HG02571 (cell line): ENCODE data around the gene LIPE.

Experiments
- ATAC-seq: cut with Tn5 transposase; IDR thresholded peaks from one replicate; pipeline ENCODE4 v1.9.1; 2021; ENCODE audit warnings: mild to moderate bottlenecking, moderate library complexity; ENCODE audit not compliant: unreplicated experiment

The LIPE gene

GRCh38 chr19:42386974-42387707, 40.0 kb downstream of the LIPE start:
- ATAC-seq, result no peak

- ATAC-seq, result no peak
Measured at GRCh38 chr19:42380155-42380554, 47.0 kb downstream of the LIPE start.

- no peak for ATAC-seq
Measured at GRCh38 chr19:42378225-42379215, 48.7 kb downstream of the LIPE start.

GRCh38 chr19:42376177-42376555, 51.0 kb downstream of the LIPE start:
- no peak for ATAC-seq

GRCh38 chr19:42375415-42376176, 51.6 kb downstream of the LIPE start:
- ATAC-seq, result no peak

- no peak for ATAC-seq
Measured at GRCh38 chr19:42374826-42375376, 52.3 kb downstream of the LIPE start.

GRCh38 chr19:42370626-42371175, 56.5 kb downstream of the LIPE start:
- no peak for ATAC-seq

- ATAC-seq, result no peak
Measured at GRCh38 chr19:42370068-42370520, 57.1 kb downstream of the LIPE start.

- ATAC-seq, result no peak
Measured at GRCh38 chr19:42369433-42370067, 57.6 kb downstream of the LIPE start.

- no peak for ATAC-seq
Measured at GRCh38 chr19:42368765-42369164, 58.4 kb downstream of the LIPE start.

GRCh38 chr19:42368360-42368759, 58.8 kb downstream of the LIPE start:
- ATAC-seq, result no peak

GRCh38 chr19:42367929-42368328, 59.3 kb downstream of the LIPE start:
- ATAC-seq, result no peak

- no peak for ATAC-seq
Measured at GRCh38 chr19:42366673-42367072, 60.5 kb downstream of the LIPE start.

GRCh38 chr19:42363614-42364346, 63.4 kb downstream of the LIPE start:
- no peak for ATAC-seq

- ATAC-seq, result no peak
Measured at GRCh38 chr19:42362891-42363440, 64.2 kb downstream of the LIPE start.

- no peak for ATAC-seq
Measured at GRCh38 chr19:42362342-42362741, 64.8 kb downstream of the LIPE start.

- no peak for ATAC-seq
Measured at GRCh38 chr19:42361545-42361910, 65.7 kb downstream of the LIPE start.

GRCh38 chr19:42360787-42361544, 66.2 kb downstream of the LIPE start:
- no peak for ATAC-seq
